GM19438 (cell line): ENCODE measurements around the gene SULT1C4.
"Not testable (repeated sequence)": the region's sequence is repeated elsewhere in the genome, so short reads cannot be mapped to it uniquely, and the experiment has no call there.

Experiments
- ATAC-seq: cut with Tn5 transposase; IDR thresholded peaks from one replicate; pipeline ENCODE4 v1.9.1; 2021; ENCODE audit warnings: low read depth; ENCODE audit not compliant: unreplicated experiment

Gene SULT1C4

GRCh38 chr2:108377815-108378630 is at the start of gene SULT1C4:
Gene SULT1C4, plus strand, starts transcription at chr2:108377954. Its CDS starts 384 bp downstream, at chr2:108378338.
- ATAC-seq = no peak

DNA sequence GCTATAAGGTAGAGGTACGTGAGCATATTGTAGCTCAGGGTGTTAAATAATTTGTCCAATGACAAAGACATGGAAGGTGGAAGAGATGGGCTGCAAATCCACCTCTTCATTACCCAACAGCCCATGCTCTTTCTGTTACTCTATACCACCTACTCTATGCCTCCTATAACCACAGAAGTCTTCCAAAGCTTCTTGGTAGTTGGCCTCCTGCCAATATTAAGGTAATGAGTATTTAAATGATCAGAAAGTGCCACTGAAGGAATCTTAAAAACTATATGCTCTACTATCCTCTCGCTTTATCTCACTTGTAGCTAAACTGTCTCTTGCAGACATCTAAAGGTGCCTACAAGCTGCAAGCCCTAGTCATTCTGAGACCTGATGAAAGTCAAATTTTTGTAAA is 48.0 kb upstream of the SULT1C4 start:
- ATAC-seq = no peak

GRCh38 chr2:108330979-108331378 is 46.8 kb upstream of the SULT1C4 start:
- ATAC-seq = no peak

DNA sequence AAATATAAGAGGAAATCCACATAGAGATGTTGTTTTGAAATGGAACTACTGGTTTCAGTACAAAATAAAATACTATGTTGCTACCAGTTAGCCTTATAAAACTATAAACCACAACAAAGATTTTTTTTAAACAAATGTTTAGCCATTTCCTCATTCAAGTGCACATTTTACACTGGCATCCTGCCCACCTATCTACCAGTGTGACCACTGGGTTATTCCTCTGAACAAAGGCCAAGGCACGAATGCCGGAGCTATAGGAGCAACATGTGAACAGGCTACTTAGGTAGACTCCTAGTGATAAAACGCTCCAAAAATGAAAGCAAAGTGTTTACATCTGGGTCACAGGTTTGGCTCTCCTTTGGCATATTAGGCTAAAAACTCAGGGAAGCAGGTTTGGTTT is 31.8 kb upstream of the SULT1C4 start:
- ATAC-seq = no peak

GRCh38 chr2:108346827-108347226 is 30.9 kb upstream of the SULT1C4 start:
- no peak for ATAC-seq

GRCh38 chr2:108347786-108348185 is 30.0 kb upstream of the SULT1C4 start:
- no peak for ATAC-seq

DNA sequence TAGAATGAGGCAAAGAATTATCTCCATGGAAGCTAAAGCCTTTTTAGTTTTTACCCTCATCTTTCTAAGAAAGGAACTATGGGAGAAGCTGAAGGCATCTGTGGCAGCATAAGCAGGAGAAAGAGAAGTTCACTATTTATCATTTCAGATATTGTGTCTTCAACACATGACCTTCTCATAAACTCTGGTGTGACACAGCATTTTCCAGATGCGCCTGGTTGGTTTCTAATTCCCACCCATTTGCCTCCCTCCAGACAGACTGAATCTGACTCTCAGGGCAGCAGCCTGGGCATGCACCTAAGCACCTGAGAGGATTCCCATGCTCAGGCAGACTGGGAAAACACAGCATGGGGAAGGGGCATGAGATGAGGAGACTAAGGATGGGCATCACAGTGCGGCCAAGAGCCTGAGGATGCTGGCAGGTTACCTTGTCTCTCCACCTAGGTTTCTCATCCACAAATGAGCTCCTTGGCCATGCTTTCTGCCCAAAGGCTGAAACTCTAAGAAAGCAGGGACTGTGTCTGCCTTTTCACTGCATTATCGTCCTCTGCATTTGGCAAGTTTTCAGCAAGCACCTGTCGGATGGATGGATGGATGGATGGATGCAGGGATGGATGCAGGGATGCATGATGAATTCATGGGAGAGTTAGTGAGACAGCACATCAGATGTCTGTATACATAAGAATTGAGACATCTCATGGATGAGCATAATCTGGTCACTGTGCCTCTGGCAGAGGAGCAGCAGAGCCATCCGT is 28.8 kb upstream of the SULT1C4 start:
- ATAC-seq = no peak

- no peak for ATAC-seq
These were observed 28.2 kb upstream of the SULT1C4 start for GRCh38 chr2:108349571-108349928.

DNA sequence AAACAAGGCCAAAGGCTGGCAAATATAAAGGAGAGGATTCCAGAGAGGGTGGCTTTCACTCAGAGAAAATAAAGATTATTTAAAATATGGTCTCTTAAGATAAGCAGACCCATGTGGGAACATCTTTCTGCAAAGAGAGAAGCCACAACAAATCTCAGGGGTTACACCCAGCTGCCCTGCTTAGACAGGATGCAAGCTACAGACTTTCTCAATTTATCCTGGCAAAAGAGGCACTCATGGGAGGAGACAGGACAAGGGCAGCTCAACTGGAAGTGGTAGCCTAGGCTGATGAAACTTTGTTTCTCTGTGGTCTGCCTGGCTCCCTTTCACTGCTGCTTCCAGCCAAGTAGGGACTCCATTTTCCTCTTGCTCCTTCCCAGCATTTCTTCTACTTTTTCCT is 25.9 kb upstream of the SULT1C4 start:
- no peak for ATAC-seq

DNA sequence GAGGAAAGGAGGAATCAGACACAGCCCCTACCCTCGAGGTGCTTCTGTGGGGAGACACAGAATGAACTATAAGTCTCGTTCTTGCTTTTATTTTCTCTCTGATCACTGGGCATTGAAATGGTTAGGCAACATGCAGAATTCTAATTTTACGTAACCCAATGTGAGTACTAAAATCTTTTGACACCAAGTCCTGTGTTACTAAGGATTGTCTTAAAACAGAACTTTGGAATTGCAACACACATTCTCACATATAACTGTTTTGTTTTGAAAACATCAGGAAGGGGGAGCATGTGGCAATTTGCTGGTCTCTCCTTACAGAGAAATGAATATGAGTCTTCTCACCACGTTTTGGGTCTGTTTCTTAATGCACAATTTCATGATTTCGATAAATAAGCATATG is 23.6 kb upstream of the SULT1C4 start:
- ATAC-seq = no peak

DNA sequence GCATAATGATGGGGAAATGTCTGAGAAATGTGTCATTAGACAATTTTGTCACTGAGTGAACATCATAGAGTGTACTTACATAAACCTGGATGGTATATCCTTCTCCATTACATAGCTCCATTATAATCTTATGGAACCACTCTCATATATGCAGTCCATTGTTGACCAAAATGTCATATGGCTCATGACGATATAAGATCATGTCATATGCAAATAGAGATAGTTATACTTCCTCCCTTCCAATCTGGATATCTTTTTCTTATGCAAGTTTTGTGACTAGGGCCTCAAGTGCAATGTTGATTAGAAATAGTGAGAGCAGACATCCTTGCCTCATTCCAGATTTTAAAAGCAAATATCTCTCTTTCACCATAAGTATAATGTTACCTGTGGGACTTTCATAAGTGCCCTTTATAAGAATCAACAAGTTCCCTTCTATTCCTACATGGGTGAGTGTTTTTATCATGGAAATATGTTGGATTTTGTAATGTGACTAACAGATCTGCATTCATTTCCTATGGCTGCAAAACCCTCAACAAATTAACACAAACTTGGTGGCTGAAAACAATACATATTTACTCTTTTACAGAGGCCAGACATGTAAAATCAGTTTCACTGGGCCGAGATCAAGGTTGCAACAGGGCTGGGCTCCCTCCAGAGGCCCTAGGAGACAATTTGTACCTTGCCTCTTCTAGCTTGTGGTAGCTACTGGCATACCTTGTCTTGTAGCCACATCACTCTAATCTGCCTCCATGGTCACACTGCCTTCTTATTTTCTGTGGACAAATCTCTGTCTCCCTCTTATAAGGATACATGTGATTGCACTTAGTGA is 21.6 kb upstream of the SULT1C4 start:
- ATAC-seq = no peak

- not testable (repeated sequence) for ATAC-seq
These were observed 18.4 kb upstream of the SULT1C4 start for GRCh38 chr2:108359336-108359735.

- ATAC-seq = no peak
These were observed 16.8 kb upstream of the SULT1C4 start for GRCh38 chr2:108360776-108361468.

DNA sequence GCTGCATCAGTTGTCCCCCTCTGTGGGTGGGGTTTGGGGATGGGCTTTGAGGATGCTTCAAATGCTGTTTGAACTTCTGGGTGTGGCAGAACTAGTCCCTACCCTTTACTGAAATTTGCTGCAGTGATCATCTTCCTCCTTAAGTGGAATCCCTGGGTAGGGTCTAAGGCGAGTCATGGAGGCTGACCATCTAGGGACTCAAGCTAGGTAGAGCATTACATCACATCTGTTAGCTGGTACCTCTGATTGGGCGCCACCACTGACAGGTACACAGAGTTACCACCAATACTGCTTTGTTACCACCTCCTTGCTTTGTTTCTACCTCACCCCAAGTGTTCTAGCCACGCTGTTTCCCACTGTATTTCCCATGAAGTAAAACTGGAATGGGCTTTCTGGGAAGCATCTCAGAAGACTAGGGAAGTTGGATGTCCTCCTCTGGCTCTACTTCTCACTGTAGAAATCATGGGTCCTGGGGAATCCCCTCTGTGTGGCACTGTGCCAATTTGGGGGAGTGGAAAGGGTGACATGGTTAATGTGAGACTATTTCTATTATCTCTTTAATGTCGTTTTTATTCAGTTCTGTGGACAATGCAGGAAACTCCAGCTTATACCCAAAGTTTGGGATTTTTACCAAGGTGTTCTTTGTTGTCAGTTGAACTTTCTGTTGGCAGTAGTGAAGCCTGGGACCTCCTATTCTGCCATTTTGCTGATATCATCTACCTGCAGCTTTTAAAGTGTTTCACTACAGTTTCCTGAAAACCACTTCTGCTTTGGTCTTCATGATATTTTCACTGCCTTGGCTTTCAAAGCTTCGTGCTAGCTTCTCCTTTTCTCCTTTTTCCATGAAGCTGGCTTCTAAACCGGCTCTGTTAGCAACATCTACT is 14.5 kb upstream of the SULT1C4 start:
- no peak for ATAC-seq

GRCh38 chr2:108363908-108364225 is 13.9 kb upstream of the SULT1C4 start:
- no peak for ATAC-seq

GRCh38 chr2:108364676-108365297 is 13.0 kb upstream of the SULT1C4 start:
- no peak for ATAC-seq

DNA sequence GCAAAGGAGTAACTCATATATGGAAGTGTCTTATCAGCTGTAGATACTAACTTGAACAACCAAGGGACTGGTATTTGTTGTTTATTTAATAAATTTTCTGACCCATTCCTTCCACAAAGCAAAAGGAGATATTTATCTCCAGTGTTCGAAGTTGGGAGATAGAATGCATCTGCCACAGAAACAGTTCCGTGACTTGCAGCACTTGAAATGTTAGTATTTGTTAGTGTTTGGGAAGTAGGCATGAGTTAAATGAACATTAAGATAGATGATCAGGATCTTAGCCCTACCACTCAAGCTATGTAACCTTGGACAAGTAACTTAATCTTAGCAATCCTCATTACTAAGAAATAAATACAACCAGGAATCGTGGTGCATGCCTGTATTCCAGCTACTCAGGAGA is 12.1 kb upstream of the SULT1C4 start:
- ATAC-seq = no peak

- ATAC-seq = no peak
These were observed 10.7 kb upstream of the SULT1C4 start for GRCh38 chr2:108367014-108367413.

- ATAC-seq = no peak
These were observed 10.1 kb upstream of the SULT1C4 start for GRCh38 chr2:108367561-108368175.
